ENCODE results near the gene AGMO.

AGMO gene

GRCh38 chr7:15561835-15562234 lies at the start of gene AGMO:
Gene AGMO (minus strand): TSS chr7:15562015.
- no peak for DNase-seq (ENCODE audit: low read depth in 2 of 2)

- DNase-seq (ENCODE audit: low read depth in 2 of 2) = no peak
Measured at GRCh38 chr7:15610503-15610902, 48.7 kb upstream of the AGMO start.

- DNase-seq (ENCODE audit: low read depth in 2 of 2) = no peak
Measured at GRCh38 chr7:15609287-15609686, 47.5 kb upstream of the AGMO start.

GRCh38 chr7:15607529-15608210 lies 45.9 kb upstream of the AGMO start:
- DNase-seq (ENCODE audit: low read depth in 2 of 2) = peak in 1 of 2 experiments; percentile 29

GRCh38 chr7:15606561-15606960 lies 44.7 kb upstream of the AGMO start:
- DNase-seq (ENCODE audit: low read depth in 2 of 2) = no peak

- DNase-seq (ENCODE audit: low read depth in 2 of 2) = no peak
Measured at GRCh38 chr7:15604166-15604565, 42.4 kb upstream of the AGMO start.

GRCh38 chr7:15603124-15603523 lies 41.3 kb upstream of the AGMO start:
- DNase-seq (ENCODE audit: low read depth in 2 of 2) = no peak

GRCh38 chr7:15602236-15602635 lies 40.4 kb upstream of the AGMO start:
- no peak for DNase-seq (ENCODE audit: low read depth in 2 of 2)

- no peak for DNase-seq (ENCODE audit: low read depth in 2 of 2)
Measured at GRCh38 chr7:15601175-15601574, 39.4 kb upstream of the AGMO start.

GRCh38 chr7:15600298-15600697 lies 38.5 kb upstream of the AGMO start:
- no peak for DNase-seq (ENCODE audit: low read depth in 2 of 2)

- no peak for DNase-seq (ENCODE audit: low read depth in 2 of 2)
Measured at GRCh38 chr7:15594461-15594860, 32.6 kb upstream of the AGMO start.

- no peak for DNase-seq (ENCODE audit: low read depth in 2 of 2)
Measured at GRCh38 chr7:15593382-15593781, 31.6 kb upstream of the AGMO start.

- no peak for DNase-seq (ENCODE audit: low read depth in 2 of 2)
Measured at GRCh38 chr7:15586266-15586665, 24.5 kb upstream of the AGMO start.

GRCh38 chr7:15584575-15584974 lies 22.8 kb upstream of the AGMO start:
- no peak for DNase-seq (ENCODE audit: low read depth in 2 of 2)

GRCh38 chr7:15582773-15583172 lies 21.0 kb upstream of the AGMO start:
- DNase-seq (ENCODE audit: low read depth in 2 of 2) = no peak

- no peak for DNase-seq (ENCODE audit: low read depth in 2 of 2)
Measured at GRCh38 chr7:15581352-15581951, 19.6 kb upstream of the AGMO start.

- DNase-seq (ENCODE audit: low read depth in 2 of 2) = no peak
Measured at GRCh38 chr7:15580604-15581351, 19.0 kb upstream of the AGMO start.

GRCh38 chr7:15577600-15577999 lies 15.8 kb upstream of the AGMO start:
- DNase-seq (ENCODE audit: low read depth in 2 of 2) = no peak

GRCh38 chr7:15571301-15571878 lies 9.6 kb upstream of the AGMO start:
- DNase-seq (ENCODE audit: low read depth in 2 of 2) = peak; percentile 55

- no peak for DNase-seq (ENCODE audit: low read depth in 2 of 2)
Measured at GRCh38 chr7:15567652-15568051, 5.8 kb upstream of the AGMO start.

GRCh38 chr7:15567036-15567435 lies 5.2 kb upstream of the AGMO start:
- DNase-seq (ENCODE audit: low read depth in 2 of 2) = no peak

- no peak for DNase-seq (ENCODE audit: low read depth in 2 of 2)
Measured at GRCh38 chr7:15566476-15566875, 4.7 kb upstream of the AGMO start.

GRCh38 chr7:15560968-15561367 lies 847 bp downstream of the AGMO start:
- DNase-seq (ENCODE audit: low read depth in 2 of 2) = no peak

Measured in fibroblast of skin of left quadriceps (primary cell).